H1 (cell line): ENCODE measurements around the gene C22orf23. TPM values are rescaled to one million over a fixed set of nuclear protein-coding genes. Genes with fewer than 3 reads are reported as not detected.

Source experiments
- CTCF ChIA-PET: fragments of 300-600 bp; sonication (Branson Sonifier 250); formaldehyde crosslinking; loops from one replicate; lab custom pipeline; 2021; ENCODE audit not compliant: partially characterized antibody; lab: Charles Lee
- POLR2A ChIA-PET: fragments of 300-600 bp; sonication (Branson Sonifier 250); formaldehyde crosslinking; loops from one replicate; lab custom pipeline; 2021; ENCODE audit warnings: inconsistent platforms; ENCODE audit not compliant: partially characterized antibody; lab: Charles Lee
- DNase-seq, 2 experiments: peaks; one replicate each; pipeline versions ENCODE4 v3.0.0 to v3.0.0-alpha.2; 2010 to 2022; ENCODE audit warnings: low spot score in 2 of 2, low read depth in 1 of 2, mixed read lengths in 1 of 2
- FAIRE-seq: peaks from 2 replicates; lab custom pipeline; 2011; peaks lifted over from hg19 to GRCh38; lab: Jason Lieb, UNC
- H2AFZ ChIP-seq: 2 replicates; pipeline ENCODE4 v1.8.1; 2012; ENCODE audit warnings: low read length, inconsistent platforms
- H2AK5ac ChIP-seq: 2 replicates; pipeline ENCODE4 v1.6.1; 2013; ENCODE audit warnings: low read depth, low read length
- H2BK120ac ChIP-seq: replicated peaks from 2 replicates; pipeline ENCODE3; 2013; ENCODE audit warnings: low read depth, low read length, inconsistent platforms
- H2BK12ac ChIP-seq: 2 replicates; pipeline ENCODE4 v1.6.1; 2013; ENCODE audit warnings: low read depth, low read length
- H2BK15ac ChIP-seq: 2 replicates; pipeline ENCODE4 v1.6.1; 2013; ENCODE audit warnings: low read length
- H2BK20ac ChIP-seq: 2 replicates; pipeline ENCODE4 v1.6.1; 2013; ENCODE audit warnings: low read length
- H2BK5ac ChIP-seq: 2 replicates; pipeline ENCODE4 v1.6.1; 2013; ENCODE audit warnings: low read depth, low read length
- H3K14ac ChIP-seq: 2 replicates; pipeline ENCODE4 v1.6.1; 2013; ENCODE audit warnings: inconsistent platforms; ENCODE audit not compliant: insufficient read length
- H3K18ac ChIP-seq: 2 replicates; pipeline ENCODE4 v1.6.1; 2013; ENCODE audit warnings: low read length; ENCODE audit errors: extremely low read depth
- H3K23ac ChIP-seq: 2 replicates; pipeline ENCODE4 v1.6.1; 2013; ENCODE audit warnings: inconsistent platforms; ENCODE audit not compliant: insufficient read length
- H3K23me2 ChIP-seq: 2 replicates; pipeline ENCODE4 v1.6.1; 2013; ENCODE audit warnings: low read depth, low read length
- H3K27ac ChIP-seq: 2 replicates; pipeline ENCODE4 v1.6.1; 2011; ENCODE audit warnings: low read depth, low read length, inconsistent platforms
- H3K27me3 ChIP-seq, 4 experiments: replicated peaks in 1 of 4; 1 replicate in 1 of 4; 2 replicates in 3 of 4; pipeline versions ENCODE4 v1.6.1 to v1.8.1; 2011 to 2013; ENCODE audit warnings: low read length in 3 of 4, mild to moderate bottlenecking in 3 of 4, inconsistent platforms in 2 of 4, mixed read lengths in 2 of 4, moderate library complexity in 1 of 4; ENCODE audit not compliant: control insufficient read depth in 3 of 4, insufficient read depth in 3 of 4; ENCODE audit errors: extremely low read depth in 1 of 4
- H3K36me3 ChIP-seq, 4 experiments: 2 replicates each; pipeline versions ENCODE4 v1.6.1 to v1.8.1; 2011 to 2013; ENCODE audit warnings: mild to moderate bottlenecking in 4 of 4, low read length in 3 of 4, moderate library complexity in 2 of 4, control low read depth in 1 of 4, inconsistent platforms in 1 of 4; ENCODE audit not compliant: insufficient read depth in 4 of 4, control insufficient read depth in 2 of 4
- H3K4ac ChIP-seq: replicated peaks from 2 replicates; pipeline ENCODE3; 2013; ENCODE audit warnings: low read length, low read depth, mixed read lengths, inconsistent platforms; ENCODE audit not compliant: insufficient read length
- H3K4me1 ChIP-seq, 4 experiments: replicated peaks in 1 of 4; 1 replicate in 1 of 4; 2 replicates in 3 of 4; pipeline versions ENCODE4 v1.6.1 to v1.8.1; 2011 to 2013; ENCODE audit warnings: low read length in 3 of 4, inconsistent platforms in 2 of 4, mixed read lengths in 1 of 4; ENCODE audit not compliant: insufficient read depth in 4 of 4, control insufficient read depth in 3 of 4
- H3K4me2 ChIP-seq, 2 experiments: 2 replicates each; pipeline versions ENCODE4 v1.6.1 to v1.8.1; 2011 to 2013; ENCODE audit warnings: low read depth in 2 of 2, low read length in 2 of 2, control low read depth in 1 of 2, inconsistent platforms in 1 of 2, mild to moderate bottlenecking in 1 of 2; ENCODE audit not compliant: insufficient read depth in 1 of 2
- H3K4me3 ChIP-seq, 4 experiments: fragments of 200-600, 300-600 bp in 1 of 4; sonication (generic), shearing (Covaris generic), sonication (Bioruptor Twin) in 1 of 4; 2 replicates each; pipeline versions ENCODE4 v1.5.1 to v1.8.1; 2011 to 2016; ENCODE audit warnings: low read length in 4 of 4, low read depth in 3 of 4, control low read depth in 2 of 4, inconsistent platforms in 2 of 4, mild to moderate bottlenecking in 2 of 4, mixed read lengths in 1 of 4, moderate library complexity in 1 of 4; ENCODE audit not compliant: insufficient read depth in 2 of 4; ENCODE audit errors: extremely low read depth in 1 of 4
- H3K56ac ChIP-seq: replicated peaks from 2 replicates; pipeline ENCODE3; 2013; ENCODE audit warnings: low read depth, mild to moderate bottlenecking, mixed read lengths, low read length, inconsistent platforms; ENCODE audit not compliant: insufficient read length
- H3K79me1 ChIP-seq: 2 replicates; pipeline ENCODE4 v1.6.1; 2013; ENCODE audit warnings: low read depth, low read length, control low read depth
- H3K79me2 ChIP-seq, 2 experiments: 2 replicates each; pipeline versions ENCODE4 v1.6.1 to v1.8.1; 2012 to 2013; ENCODE audit warnings: low read length in 2 of 2, mild to moderate bottlenecking in 2 of 2, inconsistent platforms in 1 of 2; ENCODE audit not compliant: insufficient read depth in 2 of 2, control insufficient read depth in 1 of 2
- H3K9ac ChIP-seq, 4 experiments: replicated peaks in 1 of 4; 1 replicate in 1 of 4; 2 replicates in 3 of 4; pipeline versions ENCODE4 v1.6.1 to v1.8.1; 2011 to 2013; ENCODE audit warnings: low read depth in 3 of 4, low read length in 3 of 4, control low read depth in 2 of 4, mild to moderate bottlenecking in 2 of 4, moderate library complexity in 2 of 4, inconsistent platforms in 1 of 4; ENCODE audit errors: extremely low read depth in 1 of 4
- H3K9me3 ChIP-seq, 2 experiments: 2 replicates each; pipeline versions ENCODE4 v1.6.1 to v1.8.1; 2012 to 2013; ENCODE audit warnings: mild to moderate bottlenecking in 2 of 2, moderate library complexity in 2 of 2, control low read depth in 1 of 2, inconsistent platforms in 1 of 2, low read depth in 1 of 2, low read length in 1 of 2, mixed read lengths in 1 of 2; ENCODE audit not compliant: insufficient read depth in 2 of 2
- H4K20me1 ChIP-seq, 2 experiments: replicated peaks in 1 of 2; 2 replicates each; pipeline versions ENCODE3 to v1.8.1; 2011 to 2013; ENCODE audit warnings: inconsistent platforms in 2 of 2, low read length in 2 of 2, mild to moderate bottlenecking in 1 of 2; ENCODE audit not compliant: insufficient read depth in 2 of 2, control insufficient read depth in 1 of 2
- H4K5ac ChIP-seq: 2 replicates; pipeline ENCODE4 v1.6.1; 2013; ENCODE audit warnings: low read length, low read depth, mixed read lengths, inconsistent platforms; ENCODE audit not compliant: insufficient read length
- H4K8ac ChIP-seq: 2 replicates; pipeline ENCODE4 v1.8.0; 2013; ENCODE audit warnings: mild to moderate bottlenecking, moderate library complexity, low read length, inconsistent platforms; ENCODE audit not compliant: insufficient read depth; ENCODE audit errors: extremely low read depth
- H4K91ac ChIP-seq: replicated peaks from 2 replicates; pipeline ENCODE3; 2013; ENCODE audit warnings: low read length, mixed read lengths, inconsistent platforms; ENCODE audit not compliant: insufficient read length
- ASH2L ChIP-seq: fragments of 200-600, 300-600 bp; sonication (generic); IDR thresholded peaks from one replicate; pipeline ENCODE4 v1.7.1; 2017; ENCODE audit warnings: low read length
- ATF3 ChIP-seq: IDR thresholded peaks from 2 replicates; pipeline ENCODE4 v1.6.1; 2011; ENCODE audit warnings: low read depth, mild to moderate bottlenecking, low read length; ENCODE audit not compliant: insufficient read depth
- CHD2 ChIP-seq: IDR thresholded peaks from 2 replicates; pipeline ENCODE4 v1.6.1; 2012; ENCODE audit warnings: low read length, improper control_type of control experiment
- GTF2F1 ChIP-seq: IDR thresholded peaks from 2 replicates; pipeline ENCODE4 v1.6.1; 2012; ENCODE audit warnings: low read depth, low read length, improper control_type of control experiment, borderline replicate concordance
- JUND ChIP-seq: IDR thresholded peaks from 2 replicates; pipeline ENCODE4 v1.6.1; 2011; ENCODE audit warnings: mild to moderate bottlenecking, improper control_type of control experiment, low read length
- KDM5A ChIP-seq: fragments of 200-600 bp; IDR thresholded peaks from 2 replicates; pipeline ENCODE4 v1.7.1; 2012; ENCODE audit warnings: mild to moderate bottlenecking, low read length, inconsistent platforms, mixed read lengths
- NANOG ChIP-seq: IDR thresholded peaks from 2 replicates; pipeline ENCODE4 v1.6.1; 2011; ENCODE audit warnings: low read length, low read depth, mild to moderate bottlenecking, inconsistent platforms; ENCODE audit not compliant: insufficient read depth, poor library complexity, severe bottlenecking
- RAD21 ChIP-seq, 2 experiments: IDR thresholded peaks in 1 of 2; conservative IDR thresholded peaks in 1 of 2; 2 replicates each; pipeline ENCODE4 v1.6.1; 2011; ENCODE audit warnings: low read depth in 2 of 2, low read length in 2 of 2, improper control_type of control experiment in 1 of 2, inconsistent platforms in 1 of 2, mild to moderate bottlenecking in 1 of 2, moderate library complexity in 1 of 2
- SP2 ChIP-seq: IDR thresholded peaks from 2 replicates; pipeline ENCODE4 v1.6.1; 2012; ENCODE audit warnings: mild to moderate bottlenecking, low read length, inconsistent platforms
- SRF ChIP-seq: IDR thresholded peaks from 2 replicates; pipeline ENCODE4 v1.6.1; 2011; ENCODE audit warnings: mild to moderate bottlenecking, low read depth, low read length, moderate library complexity
- TAF1 ChIP-seq: IDR thresholded peaks from 2 replicates; pipeline ENCODE4 v1.6.1; 2011; ENCODE audit warnings: mild to moderate bottlenecking, low read depth, low read length
- ZNF274 ChIP-seq: IDR thresholded peaks from 2 replicates; pipeline ENCODE4 v1.7.0; 2012; ENCODE audit warnings: low read length, borderline replicate concordance; ENCODE audit errors: extremely low read depth
- WGBS, 2 experiments: shearing (Covaris generic) in 1 of 2; methylation state at CpG; one replicate each; pipeline versions ENCODE4 v1.1.6 to v1.1.7; 2013 to 2015; ENCODE audit warnings: low lambda C conversion rate in 2 of 2, mixed read lengths in 2 of 2, inconsistent platforms in 1 of 2, low coverage in 1 of 2, missing lambda C conversion rate in 1 of 2; ENCODE audit not compliant: insufficient replicate concordance in 2 of 2, insufficient coverage in 1 of 2, insufficient read length in 1 of 2; ENCODE audit errors: extremely low coverage in 1 of 2, missing lambda C conversion rate in 1 of 2; 5-methylcytosine and 5-hydroxymethylcytosine counted together
- polyA plus RNA-seq, 7 experiments: library from polyadenylated mRNA; depleted of rRNA in 3 of 7; stranded (reverse) in 5 of 7; unstranded in 2 of 7; fragments of >200 nt in 5 of 7; fragments of 200-250 nt in 2 of 7; gene quantifications; 1 replicate in 5 of 7; 2 replicates in 1 of 7; 4 replicates in 1 of 7; pipeline versions ENCODE4 v1.2.1 to v1.2.3, GENCODE V29; 2011 to 2013; ENCODE audit warnings: missing spikeins in 2 of 7, mixed read lengths in 2 of 7
- total RNA-seq: library from RNA; stranded (reverse); fragmentation: NEBNext Ultra II Directional; extraction: Animal tissue kit (Norgen Biotek cat#: 25700); gene quantifications from 2 replicates; pipeline ENCODE4 v1.2.1, GENCODE V29; 2021

C22orf23 gene
- total and polyA plus RNA-seq, 2 of the 8 experiments (the other 6 are each of a cell fraction or from before 2014, with no cell fraction given), result 0.50 to 0.54 TPM

- Histone ChIP-seq H3K4me2 (no peak overlapping the region), H3K56ac (no peak overlapping the region), H3K79me2 (no peaks in the 10 kb centered on the region), H3K4ac (no peak overlapping the region), H3K27ac (no peak overlapping the region), H3K18ac (no peak overlapping the region), H3K27me3 (no peaks in the 10 kb centered on the region), H2BK5ac (no peak overlapping the region), H2AK5ac (no peak overlapping the region), H3K23ac (no peak overlapping the region), H3K79me1 (no peaks in the 10 kb centered on the region), H3K4me1 (no peaks in the 10 kb centered on the region), H3K9me3 (no peaks in the 10 kb centered on the region), H3K14ac (no peak overlapping the region), H4K20me1 (peaks cover 2 to 6% of the 10 kb centered on the region in 2 experiments), H2BK12ac (no peak overlapping the region), H3K23me2 (no peaks in the 10 kb centered on the region), H2BK15ac (no peak overlapping the region), H3K4me3 (no peak overlapping the region), H4K91ac (no peak overlapping the region), H2BK20ac (no peak overlapping the region), H4K5ac (no peak overlapping the region), H3K36me3 (peaks cover under 1 to 20% (median 6%) of the 10 kb centered on the region in 4 experiments; a peak in 4 of 8 replicates), H2BK120ac (no peak overlapping the region), H4K8ac (no peak overlapping the region), H2AFZ (no peak overlapping the region), H3K9ac (no peak overlapping the region)
- 89% methylated on average over 5 of the region's 5 CpGs; no CpG with 5 or more reads in 1 of the 2 experiments for WGBS, 2 experiments
- DNase-seq (no peak), FAIRE-seq (no peak)
- TF ChIP-seq ASH2L (no peak), SRF (no peak), NANOG (no peak), JUND (no peak), ATF3 (no peak), SP2 (no peak), RAD21 (IDR thresholded peaks at IDR 0.05 in 1 of 2, conservative IDR thresholded peaks at IDR 0.05 in 1 of 2; ENCODE audit: low read depth in 2 of 2, low read length in 2 of 2) (no peak), ZNF274 (no peak), KDM5A (no peak), GTF2F1 (no peak), TAF1 (no peak), CHD2 (no peak)
- CTCF ChIA-PET, result interaction anchor here (0.6 to 2.2 kb wide), 6 partner anchors 10 to 461 kb away, joined by 3 to 8 read pairs (median 4); no protein-coding TSS in a partner anchor
- POLR2A ChIA-PET, result interaction anchor here (1.6 kb wide), 1 partner anchor 102 kb away, joined by 3 read pairs; no protein-coding TSS in a partner anchor
Observed at GRCh38 chr22:37920126-37920525, 33.3 kb downstream of the C22orf23 start.
